ENCODE measurements around the gene E2F7. TPM values are rescaled to one million over a fixed set of nuclear protein-coding genes. Genes with fewer than 3 reads are reported as not detected.

E2F7 gene
- total and polyA plus RNA-seq, 2 of the 13 experiments (the other 11 are each of a cell fraction or from before 2014, with no cell fraction given) = 1.7 to 7.3 TPM

DNA sequence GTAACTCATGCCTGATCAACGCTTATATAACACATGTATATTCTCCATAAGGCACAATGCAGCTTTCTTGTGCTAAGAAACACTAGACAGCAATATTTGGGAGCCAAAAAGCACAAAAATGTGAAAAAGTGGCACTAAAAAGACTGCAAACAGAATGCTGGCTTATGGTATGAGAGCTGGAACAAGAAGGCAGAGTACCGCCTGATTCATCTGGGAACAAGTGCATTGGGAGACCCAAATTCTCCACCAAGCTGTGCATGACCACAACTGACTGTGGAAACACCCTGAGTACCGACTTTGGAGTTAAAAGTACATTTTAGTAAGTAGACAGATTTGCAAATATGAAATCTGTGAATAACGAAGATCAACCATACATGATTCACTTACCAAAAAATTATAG lies 25.1 kb downstream of the E2F7 start:
- Histone ChIP-seq H3K9ac (ENCODE audit: insufficient read depth, low read depth, low read length) (no peak overlapping the region), H3K4me3 (replicated peaks in 1 of 3; ENCODE audit: insufficient read depth in 1 of 3, low read depth in 2 of 3, low read length in 3 of 3) (no peak overlapping the region), H3K9me3 (ENCODE audit: low read length) (no peaks in the 10 kb centered on the region), H3K4me2 (ENCODE audit: low read depth, low read length) (no peak overlapping the region), H3K4me1 (ENCODE audit: insufficient read depth, low read length) (no peaks in the 10 kb centered on the region), H2AFZ (ENCODE audit: low read length) (no peak overlapping the region), H3K27me3 (ENCODE audit: control insufficient read depth in 1 of 2, insufficient read depth in 2 of 2, low read length in 2 of 2) (no peaks in the 10 kb centered on the region), H3K36me3 (replicated peaks in 1 of 2; ENCODE audit: control insufficient read depth in 1 of 2, insufficient read depth in 2 of 2, low read length in 2 of 2) (peaks cover 5 to 15% of the 10 kb centered on the region in 2 experiments; a peak in 3 of 5 replicates), H3K27ac (ENCODE audit: extremely low read length, insufficient read depth, low read length) (no peak overlapping the region), H3K79me2 (ENCODE audit: insufficient read depth, low read length) (no peaks in the 10 kb centered on the region), H4K20me1 (ENCODE audit: insufficient read depth, low read length) (no peaks in the 10 kb centered on the region)
- ChIA-PET POLR2A (no interaction called here), CTCF (ENCODE audit: low intra/inter-chr PET ratio, low total read pairs) (no interaction called here)
- DNase-seq (ENCODE audit: low spot score) (no peak), ATAC-seq (no peak), FAIRE-seq (no peak)
- WGBS (ENCODE audit: low lambda C conversion rate) = 94% methylated on average over 4 of the region's 4 CpGs
- intact Hi-C loops (cut with micrococcal nuclease; ENCODE audit: unreplicated experiment) (no loop called here), in situ Hi-C loops (cut with HindIII; ENCODE audit: extremely low pct_ligation_motif_present, low pct_unique_long_range_greater_than_20kb) (no loop called here)
- TF ChIP-seq SMYD3 (CRISPR knock-in tag; IDR thresholded peaks at IDR 0.05) (no peak), ZNF563 (CRISPR knock-in tag; IDR thresholded peaks at IDR 0.05) (no peak), ZSCAN9 (CRISPR knock-in tag; IDR thresholded peaks at IDR 0.05; ENCODE audit: borderline replicate concordance) (no peak), ZNF143 (CRISPR knock-in tag; IDR thresholded peaks at IDR 0.05) (no peak), ZNF850 (CRISPR knock-in tag; conservative IDR thresholded peaks at IDR 0.05) (no peak), MAF1 (CRISPR knock-in tag; IDR thresholded peaks at IDR 0.05; ENCODE audit: borderline replicate concordance) (no peak), ZBTB21 (CRISPR knock-in tag; IDR thresholded peaks at IDR 0.05) (no peak), KDM4B (CRISPR knock-in tag; IDR thresholded peaks at IDR 0.05) (no peak)
- TF ChIP-seq, protein P1, sequence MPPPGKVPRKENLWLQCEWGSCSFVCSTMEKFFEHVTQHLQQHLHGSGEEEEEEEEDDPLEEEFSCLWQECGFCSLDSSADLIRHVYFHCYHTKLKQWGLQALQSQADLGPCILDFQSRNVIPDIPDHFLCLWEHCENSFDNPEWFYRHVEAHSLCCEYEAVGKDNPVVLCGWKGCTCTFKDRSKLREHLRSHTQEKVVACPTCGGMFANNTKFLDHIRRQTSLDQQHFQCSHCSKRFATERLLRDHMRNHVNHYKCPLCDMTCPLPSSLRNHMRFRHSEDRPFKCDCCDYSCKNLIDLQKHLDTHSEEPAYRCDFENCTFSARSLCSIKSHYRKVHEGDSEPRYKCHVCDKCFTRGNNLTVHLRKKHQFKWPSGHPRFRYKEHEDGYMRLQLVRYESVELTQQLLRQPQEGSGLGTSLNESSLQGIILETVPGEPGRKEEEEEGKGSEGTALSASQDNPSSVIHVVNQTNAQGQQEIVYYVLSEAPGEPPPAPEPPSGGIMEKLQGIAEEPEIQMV (CRISPR knock-in tag; IDR thresholded peaks at IDR 0.05; ENCODE audit: low read depth) = no peak
- TF ChIP-seq, protein P2, sequence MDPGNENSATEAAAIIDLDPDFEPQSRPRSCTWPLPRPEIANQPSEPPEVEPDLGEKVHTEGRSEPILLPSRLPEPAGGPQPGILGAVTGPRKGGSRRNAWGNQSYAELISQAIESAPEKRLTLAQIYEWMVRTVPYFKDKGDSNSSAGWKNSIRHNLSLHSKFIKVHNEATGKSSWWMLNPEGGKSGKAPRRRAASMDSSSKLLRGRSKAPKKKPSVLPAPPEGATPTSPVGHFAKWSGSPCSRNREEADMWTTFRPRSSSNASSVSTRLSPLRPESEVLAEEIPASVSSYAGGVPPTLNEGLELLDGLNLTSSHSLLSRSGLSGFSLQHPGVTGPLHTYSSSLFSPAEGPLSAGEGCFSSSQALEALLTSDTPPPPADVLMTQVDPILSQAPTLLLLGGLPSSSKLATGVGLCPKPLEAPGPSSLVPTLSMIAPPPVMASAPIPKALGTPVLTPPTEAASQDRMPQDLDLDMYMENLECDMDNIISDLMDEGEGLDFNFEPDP (CRISPR knock-in tag; conservative IDR thresholded peaks at IDR 0.05) = no peak
- BruUV-seq (replicated peaks) = no TSS peak
